Measurements from ENCODE around the gene OR52E5.
A peak's percentile ranks its signal among the peaks of the same experiment; 100 is the strongest.

The OR52E5 gene

GRCh38 chr11:5892908-5893307 lies at the start of gene OR52E5:
Gene OR52E5, plus strand, starts transcription at chr11:5893208. Its CDS starts 7,569 bp downstream, at chr11:5900777.
- no peak for DNase-seq

- no peak for DNase-seq
Observed at GRCh38 chr11:5846701-5847100, 46.3 kb upstream of the OR52E5 start.

- DNase-seq, result no peak
Observed at GRCh38 chr11:5847711-5848110, 45.3 kb upstream of the OR52E5 start.

- DNase-seq, result no peak
Observed at GRCh38 chr11:5851002-5851401, 42.0 kb upstream of the OR52E5 start.

- DNase-seq, result no peak
Observed at GRCh38 chr11:5857590-5857989, 35.4 kb upstream of the OR52E5 start, which contains the start of gene OR52E8. Gene OR52E8, minus strand, starts transcription at chr11:5857690. Its CDS starts 0 bp downstream, at chr11:5857690.

GRCh38 chr11:5865826-5866225 lies 27.2 kb upstream of the OR52E5 start:
- DNase-seq, result no peak

- DNase-seq, result no peak
Observed at GRCh38 chr11:5878564-5878963, 14.4 kb upstream of the OR52E5 start.

GRCh38 chr11:5880329-5880728 lies 12.7 kb upstream of the OR52E5 start, which contains the start of gene OR52E4:
Gene OR52E4, plus strand, starts transcription at chr11:5880629. Its CDS starts 3,664 bp downstream, at chr11:5884293.
- DNase-seq, result no peak

GRCh38 chr11:5881756-5882155 lies 11.3 kb upstream of the OR52E5 start:
- DNase-seq, result no peak

GRCh38 chr11:5887172-5887571 lies 5.8 kb upstream of the OR52E5 start:
- DNase-seq, result no peak

GRCh38 chr11:5887661-5888060 lies 5.3 kb upstream of the OR52E5 start:
- DNase-seq, result no peak

- DNase-seq, result no peak
Observed at GRCh38 chr11:5891216-5891800, 1.7 kb upstream of the OR52E5 start.

GRCh38 chr11:5899534-5899933 lies 6.5 kb downstream of the OR52E5 start:
- no peak for DNase-seq

- DNase-seq, result no peak
Observed at GRCh38 chr11:5910540-5910939, 17.5 kb downstream of the OR52E5 start.

GRCh38 chr11:5922749-5923426 lies 29.9 kb downstream of the OR52E5 start:
- DNase-seq, result peak; percentile 2

GRCh38 chr11:5923427-5923776 lies 30.4 kb downstream of the OR52E5 start:
- no peak for DNase-seq

- no peak for DNase-seq
Observed at GRCh38 chr11:5923794-5924193, 30.8 kb downstream of the OR52E5 start.

GRCh38 chr11:5928271-5928670 lies 35.3 kb downstream of the OR52E5 start:
- no peak for DNase-seq

- DNase-seq, result no peak
Observed at GRCh38 chr11:5928811-5929210, 35.8 kb downstream of the OR52E5 start.

GRCh38 chr11:5929571-5930368 lies 36.8 kb downstream of the OR52E5 start:
- DNase-seq, result no peak

GRCh38 chr11:5930614-5931013 lies 37.6 kb downstream of the OR52E5 start:
- no peak for DNase-seq

- no peak for DNase-seq
Observed at GRCh38 chr11:5931061-5931460, 38.1 kb downstream of the OR52E5 start.

- DNase-seq, result no peak
Observed at GRCh38 chr11:5932671-5933070, 39.7 kb downstream of the OR52E5 start.

GRCh38 chr11:5933116-5933515 lies 40.1 kb downstream of the OR52E5 start:
- DNase-seq, result no peak
